Stimulated activated CD4-positive, alpha-beta T cell treated with anti-CD3 and anti-CD28 coated beads, Interleukin-15, amount 100 ng/mL, for 24 hours (primary cell): ENCODE results near the gene RASD2.

Source experiments
- DNase-seq: peaks from one replicate; pipeline ENCODE4 v3.0.0-alpha.2; 2020

Gene RASD2

DNA sequence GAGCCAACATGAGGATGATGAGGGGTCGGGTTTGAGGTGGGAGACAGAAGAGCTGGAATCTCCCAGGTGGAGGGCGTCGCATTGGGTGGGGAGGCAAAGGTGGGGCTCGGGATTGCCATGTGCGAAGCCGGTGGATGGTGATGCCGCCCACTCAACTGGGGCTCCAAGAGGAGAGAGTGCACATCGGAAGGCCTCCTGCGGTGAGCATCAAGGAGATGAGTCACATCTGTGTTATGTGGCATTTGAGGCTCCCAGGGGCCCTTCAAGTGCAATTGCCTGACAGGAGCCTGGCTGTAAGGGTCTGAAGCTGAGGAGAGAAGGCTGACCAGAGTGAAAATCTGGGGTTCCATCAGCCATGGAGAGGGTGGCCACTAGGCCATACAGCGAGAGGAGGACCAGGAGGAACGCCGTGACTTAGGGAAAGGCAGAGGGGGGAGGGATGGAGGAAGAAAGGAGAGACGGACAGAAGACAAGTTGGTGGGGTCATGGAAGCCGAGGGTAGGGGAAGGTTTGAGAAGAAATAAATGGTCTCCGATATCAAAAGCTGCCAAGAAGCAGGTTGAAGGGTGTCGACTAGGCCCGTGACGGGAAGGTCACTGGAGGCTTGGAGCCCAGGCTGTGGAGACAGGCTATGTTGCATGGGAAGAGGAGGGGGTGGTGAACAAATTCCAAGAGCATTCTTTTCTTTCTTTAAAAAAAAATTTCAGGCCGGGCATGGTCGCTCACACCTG lies 21.3 kb downstream of the RASD2 start:
- DNase-seq, result no peak

DNA sequence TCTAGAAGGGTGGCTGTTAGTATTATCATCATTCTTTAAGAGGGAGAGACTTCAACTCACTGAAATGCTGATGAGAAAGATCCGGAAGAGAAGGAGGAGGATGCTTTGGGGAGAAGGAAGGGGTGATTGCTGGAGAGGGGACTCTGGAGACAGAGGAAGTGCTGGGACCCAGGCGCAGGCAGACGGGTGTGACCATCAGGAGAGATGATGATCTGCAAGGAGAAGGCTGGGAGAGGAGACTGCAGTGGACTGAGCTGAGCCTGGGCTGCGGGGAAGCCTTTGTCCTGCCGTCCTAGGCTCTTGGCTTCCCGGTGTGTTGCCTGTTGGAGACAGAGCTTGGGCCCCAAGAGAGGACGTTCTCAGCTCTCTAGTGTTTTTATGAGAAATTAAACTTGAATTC lies 22.6 kb downstream of the RASD2 start:
- DNase-seq, result no peak

DNA sequence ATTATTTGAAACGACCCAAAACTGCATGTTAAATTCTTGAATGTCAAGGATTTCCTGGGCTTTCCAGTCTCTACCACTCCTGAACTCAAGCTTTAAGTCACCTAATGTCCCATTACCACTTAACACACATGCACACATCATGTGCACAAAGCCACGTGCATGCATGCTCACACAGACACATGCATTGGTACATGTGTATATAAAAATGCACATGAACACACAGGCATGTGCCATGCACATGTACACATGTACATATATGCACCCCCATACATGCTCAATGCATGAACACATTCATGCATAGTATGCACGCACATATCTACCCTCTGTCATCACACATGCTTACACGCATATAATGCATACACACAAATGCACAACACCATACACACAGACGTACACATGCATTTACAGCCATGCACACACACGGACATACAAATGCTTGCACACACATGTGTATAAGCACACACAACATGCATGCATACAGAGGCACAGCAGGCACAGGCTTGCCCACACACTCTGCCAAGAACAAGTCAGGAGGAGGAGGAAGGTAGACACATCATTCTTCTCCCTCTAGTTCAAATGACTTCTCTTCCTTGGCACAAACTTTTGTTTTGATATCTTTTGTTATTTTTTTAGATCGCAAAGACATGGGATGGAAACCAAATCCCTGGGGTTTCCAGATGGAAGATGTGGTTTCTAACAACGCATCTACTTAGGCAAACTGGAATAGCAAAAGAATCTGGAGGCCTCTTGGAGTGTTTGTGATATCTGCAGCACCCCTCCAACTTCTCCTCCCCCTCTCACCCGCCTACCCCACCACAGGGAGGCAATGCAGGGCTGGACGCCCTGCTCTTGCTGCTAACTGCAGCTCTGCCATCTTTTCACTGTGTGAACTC lies 24.6 kb downstream of the RASD2 start:
- DNase-seq, result no peak

DNA sequence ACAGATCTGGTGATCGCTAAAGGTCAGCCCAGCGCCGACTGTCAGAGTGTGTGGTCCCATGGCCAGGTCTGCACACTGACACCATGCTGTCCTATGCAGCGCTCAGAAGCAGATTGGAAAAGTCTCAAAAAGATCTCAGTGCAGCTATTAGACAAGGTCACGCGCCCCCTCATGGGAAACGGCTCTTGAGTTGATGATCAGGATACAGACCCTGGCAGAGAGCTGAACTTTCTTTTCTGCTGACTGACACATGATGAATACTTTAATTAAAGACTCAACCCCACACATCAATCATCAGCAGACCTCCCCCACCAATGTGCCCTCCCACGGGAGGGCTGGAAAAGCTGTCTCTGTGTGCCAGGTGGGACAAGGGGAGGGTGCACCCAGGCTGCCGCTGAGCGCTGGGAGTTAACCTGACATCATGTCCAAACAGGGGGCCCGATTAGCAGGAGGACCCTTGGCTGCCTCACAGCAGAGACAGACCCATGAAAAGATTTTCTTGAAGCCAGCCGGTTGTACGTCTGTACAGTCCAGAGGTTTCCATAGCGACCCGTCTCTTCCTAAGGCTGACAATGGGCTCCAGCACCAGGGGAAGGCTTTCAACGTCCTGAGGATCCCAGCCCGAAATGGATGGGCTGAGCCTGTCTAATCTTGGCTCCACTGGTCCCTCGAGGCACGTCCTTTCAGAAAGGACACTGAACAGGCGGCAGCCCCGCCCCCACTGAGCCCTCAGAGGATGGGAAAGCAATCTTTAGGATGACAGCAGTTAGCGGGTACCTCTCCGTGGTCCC lies 26.9 kb downstream of the RASD2 start:
- DNase-seq, result no peak

DNA sequence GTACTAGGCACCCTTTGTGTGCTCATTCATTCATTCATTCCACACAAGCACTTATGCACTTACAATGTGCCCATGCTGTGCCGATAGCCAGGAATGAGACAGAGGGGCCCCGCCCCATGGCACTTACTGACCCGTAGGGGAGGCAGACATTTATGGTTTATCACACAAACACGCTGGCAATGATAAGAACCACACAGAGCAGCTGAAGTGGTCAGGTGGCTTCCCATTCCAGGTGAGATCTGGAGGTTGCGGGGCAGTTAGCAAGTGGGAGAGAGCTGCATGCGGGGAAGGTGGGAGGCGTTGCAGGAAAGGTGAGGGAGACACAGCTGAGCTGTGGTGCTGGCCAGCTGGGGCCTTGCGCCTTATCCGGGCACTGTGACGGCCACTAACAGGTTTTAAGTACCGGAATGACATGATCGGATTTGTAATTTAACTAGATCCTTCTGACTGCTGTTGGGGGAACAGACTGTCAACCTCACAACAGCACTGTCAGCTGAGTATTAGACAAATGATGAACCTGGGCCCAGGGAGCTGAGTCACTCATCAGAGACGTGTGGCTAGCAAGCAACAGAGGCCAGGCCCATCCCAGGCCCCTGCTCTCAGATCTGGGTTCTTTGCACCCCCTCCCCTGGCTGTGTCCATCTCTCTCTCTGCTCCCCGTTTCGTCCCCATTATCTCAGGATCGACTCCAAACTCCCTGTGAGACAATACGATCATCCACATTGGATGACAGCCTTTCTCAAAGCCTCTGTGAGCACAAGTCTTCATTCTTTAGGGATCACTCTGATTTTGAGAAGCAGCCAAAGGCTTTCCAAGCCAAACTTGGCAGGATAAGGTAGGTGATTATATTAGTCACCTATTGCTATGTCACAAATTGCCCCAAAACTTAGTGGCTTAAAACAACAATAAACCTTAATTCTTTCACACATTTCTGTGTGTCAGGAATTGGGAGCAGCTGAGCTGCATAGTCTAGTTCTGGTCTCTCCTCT lies 28.4 kb downstream of the RASD2 start:
- DNase-seq, result no peak

DNA sequence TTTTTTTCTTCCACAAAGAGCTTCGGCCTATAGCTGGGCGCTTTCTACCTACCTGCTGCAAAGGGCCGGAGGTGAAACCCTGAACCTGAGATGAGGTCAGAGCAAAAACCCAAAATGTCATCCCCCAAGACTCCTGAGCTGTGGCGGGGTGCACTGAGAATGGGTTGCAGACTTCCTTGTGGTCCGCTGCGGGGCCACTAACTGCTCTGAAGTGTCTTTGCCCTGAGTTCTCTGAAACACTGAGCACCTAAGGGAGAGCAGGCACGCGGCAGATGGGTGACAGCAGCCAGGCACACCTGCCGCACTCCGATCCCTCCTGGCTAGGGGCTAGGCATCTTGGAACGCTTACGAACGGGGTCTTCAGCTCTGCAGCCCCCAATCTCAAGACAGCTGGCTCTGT lies 29.3 kb downstream of the RASD2 start:
- DNase-seq, result no peak

DNA sequence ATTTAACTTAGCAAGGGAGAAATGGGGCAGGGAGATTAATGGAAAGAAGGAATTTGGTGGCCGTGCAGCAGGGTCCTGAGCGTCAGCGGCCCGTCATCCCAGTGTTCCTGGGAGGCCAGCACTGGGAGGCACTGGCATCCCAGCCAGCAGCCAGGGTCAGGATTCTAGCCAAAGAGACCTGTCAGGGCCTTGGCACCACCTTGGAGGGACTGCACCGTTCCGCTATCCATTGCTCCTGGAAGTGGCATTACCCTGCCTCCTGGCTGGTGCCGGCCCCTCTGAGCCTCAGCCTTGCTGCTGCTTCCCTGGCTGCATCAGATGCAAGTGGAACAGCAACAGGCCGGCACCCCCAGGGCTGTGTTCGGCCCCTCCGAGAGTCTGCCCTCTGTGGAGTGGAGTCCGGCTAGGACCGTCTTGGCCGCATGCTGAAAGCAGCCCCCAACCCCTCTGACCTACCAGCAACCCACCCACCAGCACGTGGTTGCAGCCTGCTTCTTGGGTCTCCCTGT lies 30.1 kb downstream of the RASD2 start:
- no peak for DNase-seq

DNA sequence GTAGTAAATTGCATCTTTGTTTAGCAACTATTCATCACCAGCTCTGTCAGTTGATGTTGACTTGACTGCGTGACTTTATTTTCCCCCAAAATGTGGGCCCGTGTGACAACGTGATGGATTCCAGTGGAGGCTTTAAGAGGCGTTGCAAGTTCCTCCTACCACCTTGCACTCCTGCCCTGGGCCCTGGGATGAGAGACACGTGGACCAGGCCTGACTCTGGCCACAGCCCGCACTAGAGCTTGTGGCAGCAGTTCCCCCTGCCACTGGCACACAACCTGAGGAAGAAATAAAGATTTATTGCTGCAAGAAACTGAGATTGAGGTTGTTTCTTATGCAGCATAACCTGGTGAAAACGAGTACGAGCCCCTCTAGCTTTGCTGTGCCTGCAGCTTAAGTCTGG lies 31.9 kb downstream of the RASD2 start:
- DNase-seq, result no peak

DNA sequence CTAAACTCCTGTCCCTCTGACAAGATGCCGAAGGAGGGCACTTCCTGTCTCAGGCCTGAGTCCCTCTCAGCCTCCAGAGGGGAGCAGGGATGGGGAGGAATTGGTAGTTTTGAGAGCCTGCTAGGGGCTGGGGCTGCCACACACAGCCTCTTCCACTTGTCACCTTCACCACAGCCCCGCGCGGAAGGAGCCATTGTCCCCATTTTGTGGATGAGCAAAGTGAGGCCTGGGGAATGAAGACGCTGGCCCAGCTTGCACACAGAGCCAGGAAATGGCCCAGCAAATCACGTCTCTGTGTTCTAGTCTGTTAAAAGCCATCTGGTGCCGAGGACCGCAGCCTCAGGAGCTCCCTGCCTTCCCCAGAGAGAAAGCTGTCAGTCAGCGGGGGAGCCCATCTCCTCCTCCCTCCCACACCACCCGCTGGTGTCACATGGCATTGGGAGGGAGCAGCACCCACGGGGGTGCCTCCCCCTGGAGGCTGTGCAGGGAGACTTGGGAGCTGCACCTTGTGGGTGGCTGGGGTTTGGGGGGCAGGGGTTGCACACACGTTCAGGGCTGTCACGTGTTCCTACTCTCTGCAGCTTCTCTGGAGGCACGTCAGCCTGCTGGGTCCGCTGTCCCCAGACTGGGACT lies 34.6 kb downstream of the RASD2 start:
- peak; percentile 13 for DNase-seq

DNA sequence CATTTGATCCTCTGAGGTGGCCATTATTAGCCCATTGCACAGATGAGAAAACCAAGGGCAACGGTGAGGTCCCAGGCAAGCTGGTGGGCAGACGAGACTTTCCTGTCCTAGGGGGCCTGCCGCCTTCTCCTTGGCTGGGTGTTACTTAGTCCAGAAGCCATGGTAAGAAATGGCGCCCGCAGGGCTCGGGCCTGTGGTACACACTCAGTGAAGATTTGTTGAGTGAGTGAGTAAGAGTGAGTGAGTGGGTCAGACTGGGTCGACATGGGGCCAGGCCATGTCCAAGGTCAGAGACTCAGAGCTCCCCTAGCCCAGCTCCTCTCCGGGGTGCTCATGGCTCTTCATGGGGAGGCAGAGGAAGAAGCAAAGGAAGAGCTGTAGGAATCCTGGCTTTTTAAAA lies 36.0 kb downstream of the RASD2 start:
- no peak for DNase-seq

DNA sequence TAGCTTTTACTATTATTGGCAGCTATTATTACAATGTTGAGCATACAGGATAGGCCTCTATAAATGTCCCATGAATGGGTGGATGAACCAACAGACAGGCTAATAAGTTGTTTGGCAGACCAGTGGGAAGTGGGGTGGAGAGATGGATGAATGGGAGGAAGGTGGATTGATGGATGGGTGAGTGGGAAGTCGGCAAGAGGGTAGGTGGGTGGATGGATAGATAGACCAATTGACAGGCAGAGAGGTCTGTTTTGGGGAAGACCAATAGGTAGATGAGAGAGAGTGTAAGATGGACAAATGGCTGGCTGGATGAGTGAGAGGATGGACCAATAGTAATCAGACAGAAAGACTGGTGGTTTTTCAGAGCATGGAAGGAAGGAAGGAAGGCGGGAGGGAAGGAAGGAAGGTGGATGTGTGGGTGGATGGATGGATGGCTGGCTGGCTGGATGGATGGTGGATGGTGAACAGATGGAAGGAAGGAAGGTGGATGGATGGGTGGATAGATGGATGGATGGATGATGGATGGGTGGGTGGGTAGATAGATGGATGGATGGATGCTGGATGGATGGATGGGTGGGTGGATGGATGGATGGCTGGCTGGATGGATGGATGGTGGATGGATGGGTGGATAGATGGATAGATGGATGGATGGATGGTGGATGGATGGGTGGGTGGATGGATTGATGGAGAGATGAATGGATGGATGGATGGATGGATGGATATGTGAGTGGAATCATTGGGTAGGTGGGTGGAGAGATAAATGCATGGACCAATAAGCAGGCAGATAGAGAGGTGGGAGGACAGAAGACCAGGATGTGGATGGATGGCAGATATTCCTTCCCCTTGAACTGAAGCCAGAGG lies 37.4 kb downstream of the RASD2 start:
- no peak for DNase-seq

DNA sequence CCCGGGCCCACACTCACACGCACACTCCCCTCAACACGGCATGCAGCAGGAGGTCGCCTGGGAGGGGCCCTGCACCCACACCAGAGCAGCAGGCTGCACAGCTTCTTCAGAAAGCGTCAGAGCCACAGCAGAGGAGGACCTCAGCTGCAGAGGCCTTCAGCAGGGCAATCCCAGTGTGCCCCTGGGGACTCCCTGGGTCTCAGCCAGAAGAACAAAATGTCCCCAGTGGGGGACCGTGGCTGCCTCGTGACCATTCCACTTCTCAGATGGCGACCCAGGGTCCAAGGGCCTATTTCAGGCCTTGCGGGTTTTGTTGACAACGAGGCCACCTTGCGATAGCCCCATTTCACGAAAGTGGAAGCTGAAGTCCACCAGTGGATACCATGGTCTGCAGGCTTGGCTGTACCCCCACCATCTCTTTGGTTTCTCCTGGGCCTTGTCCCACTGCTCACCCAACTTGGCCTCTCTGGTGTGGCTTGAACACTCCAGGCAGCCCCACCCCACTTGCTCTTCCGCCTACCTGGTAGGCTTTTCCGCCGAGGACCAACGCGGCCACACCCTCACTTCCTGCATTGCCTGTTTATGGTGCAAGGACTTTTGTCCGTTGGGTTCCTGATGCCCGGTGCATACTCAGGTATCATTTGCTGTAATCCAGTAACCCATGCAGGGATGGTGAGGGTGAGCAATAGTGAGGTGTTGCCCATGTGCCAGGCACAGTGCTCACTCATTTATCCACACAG lies 38.4 kb downstream of the RASD2 start:
- no peak for DNase-seq

DNA sequence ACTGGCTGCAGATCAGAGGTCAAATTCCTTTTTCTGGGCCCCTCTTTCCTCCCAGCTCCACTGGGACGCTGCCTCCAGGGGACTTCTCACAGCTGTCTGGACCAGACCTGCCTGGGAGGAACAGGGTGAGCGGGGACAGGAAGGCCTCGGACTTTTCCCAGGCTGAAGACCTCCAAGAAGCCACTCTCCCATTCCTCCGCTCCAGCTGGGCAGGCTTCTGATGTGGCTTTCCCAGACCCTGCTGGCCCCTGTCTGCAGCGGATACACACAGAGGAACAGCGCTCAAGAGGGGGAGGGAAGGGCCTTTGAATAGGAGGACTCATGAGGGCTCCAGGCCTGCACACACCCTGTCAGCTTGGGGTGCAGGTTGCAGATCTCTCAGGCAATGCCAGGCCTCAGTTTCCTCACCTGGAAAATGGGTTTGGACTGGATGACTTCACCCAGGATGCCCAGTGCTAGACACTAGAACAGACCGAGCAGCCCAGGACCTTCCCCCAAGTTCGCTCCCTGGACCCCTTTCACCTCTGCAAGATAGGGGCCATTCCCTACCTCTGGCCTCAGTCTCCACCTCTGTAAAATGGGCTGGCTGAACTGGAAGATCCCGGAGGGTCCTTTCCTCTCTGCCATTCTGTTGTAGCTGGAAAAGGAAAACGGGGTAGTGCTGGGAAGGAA lies 39.9 kb downstream of the RASD2 start:
- no peak for DNase-seq

DNA sequence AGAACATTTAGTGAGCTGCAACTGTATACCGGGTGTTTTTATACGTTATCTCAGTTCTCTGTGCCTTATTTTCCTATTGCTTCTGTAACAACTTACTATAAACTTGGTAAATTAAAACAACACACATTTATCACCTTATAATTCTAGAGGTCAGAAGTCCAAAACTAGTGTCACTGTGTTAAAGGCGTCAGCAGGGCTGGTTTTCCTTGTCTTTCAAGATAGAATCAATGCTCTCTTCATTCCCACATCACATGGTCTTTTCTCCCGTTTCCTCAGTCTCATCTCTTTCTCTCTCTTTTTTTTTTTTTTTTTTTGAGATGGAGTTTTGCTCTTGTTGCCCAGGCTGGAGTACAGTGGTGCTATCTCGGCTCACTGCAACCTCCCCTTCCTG lies 40.4 kb downstream of the RASD2 start:
- no peak for DNase-seq

DNA sequence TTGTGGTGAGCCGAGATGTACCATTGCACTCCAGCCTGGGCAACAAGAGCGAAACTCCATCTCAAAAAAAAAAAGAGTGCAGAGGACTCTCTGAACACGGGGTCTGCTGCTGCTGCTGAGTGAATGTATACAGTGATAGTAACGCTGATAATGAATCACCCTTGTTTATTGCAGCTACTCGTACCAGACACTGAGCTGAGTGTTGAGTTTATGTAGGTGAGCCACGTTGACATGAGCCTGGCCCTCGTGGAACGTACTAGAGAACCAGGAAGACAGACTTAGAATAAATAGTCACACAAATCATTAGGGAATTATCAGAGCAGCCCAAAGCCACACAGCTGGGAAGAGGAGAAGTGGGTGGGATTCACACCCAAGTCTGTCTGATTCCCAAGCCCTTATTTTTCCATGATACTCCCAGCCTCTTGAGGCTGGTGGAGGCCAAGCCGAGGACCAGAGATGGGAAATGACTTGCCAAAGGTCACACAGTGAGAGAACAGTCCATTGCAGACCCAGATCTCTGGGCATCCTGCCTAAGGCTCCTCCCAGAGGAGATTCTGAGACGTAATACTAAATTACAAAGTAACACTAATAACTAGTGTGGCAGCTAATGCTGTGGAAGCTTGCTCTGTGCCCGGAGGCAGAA lies 41.7 kb downstream of the RASD2 start:
- no peak for DNase-seq

DNA sequence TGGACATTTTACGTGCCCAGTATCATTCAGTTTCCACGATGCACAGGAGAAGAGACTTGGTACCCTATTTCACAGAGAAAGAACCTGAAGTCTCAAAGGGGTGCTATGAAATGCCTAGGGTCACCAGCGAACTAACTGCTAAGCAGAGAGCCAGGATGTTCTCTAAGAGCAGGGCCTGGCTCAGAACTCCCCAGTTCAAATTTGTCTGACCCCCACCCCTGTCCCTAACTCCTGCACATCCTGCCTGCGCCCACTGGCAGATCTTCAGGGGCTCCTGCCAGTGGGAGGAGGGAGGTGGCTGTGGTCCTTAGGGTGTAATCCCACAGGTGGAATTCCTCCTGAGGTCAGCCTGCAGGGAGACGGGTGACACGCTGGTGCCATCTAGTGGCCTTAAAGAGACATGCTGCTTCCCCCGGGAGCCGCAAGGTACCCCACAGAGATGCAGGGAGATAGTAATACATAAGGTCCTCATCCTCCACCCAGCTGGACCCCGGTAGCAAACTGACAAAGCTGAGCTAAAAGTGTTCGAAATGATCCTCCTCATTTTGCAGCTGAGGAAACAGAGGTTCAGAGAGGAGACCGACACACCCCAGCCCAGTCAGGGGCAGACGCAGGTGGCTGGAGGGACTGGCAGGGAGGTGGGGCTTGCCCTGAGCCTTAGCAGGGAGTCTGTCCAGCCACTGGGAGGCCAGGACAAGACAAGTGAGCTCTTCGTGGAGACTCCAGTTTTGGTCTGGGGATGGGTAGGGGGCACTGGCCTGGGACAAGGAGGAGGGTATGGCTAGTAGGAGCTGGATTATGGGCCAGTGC lies 42.4 kb downstream of the RASD2 start:
- peak; percentile 60 for DNase-seq

DNA sequence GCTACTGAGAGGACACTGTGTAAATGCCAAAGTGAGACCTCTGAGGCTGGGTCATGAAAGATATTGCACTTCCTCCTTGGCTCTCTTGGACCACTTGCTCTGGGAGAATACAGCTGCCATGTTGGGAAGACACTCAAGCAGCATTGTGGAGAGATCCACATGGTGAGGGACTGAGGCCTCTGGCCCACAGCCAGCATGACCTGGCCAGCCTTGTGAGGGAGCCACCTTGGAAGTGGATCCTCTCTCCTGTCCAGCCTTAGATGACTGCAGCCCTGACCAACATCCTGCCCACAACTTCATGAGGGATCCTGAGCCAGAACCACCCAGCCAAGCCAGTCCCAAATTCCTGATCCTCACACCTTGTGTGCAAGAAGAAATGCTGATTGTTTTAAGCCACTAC lies 46.1 kb downstream of the RASD2 start:
- DNase-seq, result no peak

DNA sequence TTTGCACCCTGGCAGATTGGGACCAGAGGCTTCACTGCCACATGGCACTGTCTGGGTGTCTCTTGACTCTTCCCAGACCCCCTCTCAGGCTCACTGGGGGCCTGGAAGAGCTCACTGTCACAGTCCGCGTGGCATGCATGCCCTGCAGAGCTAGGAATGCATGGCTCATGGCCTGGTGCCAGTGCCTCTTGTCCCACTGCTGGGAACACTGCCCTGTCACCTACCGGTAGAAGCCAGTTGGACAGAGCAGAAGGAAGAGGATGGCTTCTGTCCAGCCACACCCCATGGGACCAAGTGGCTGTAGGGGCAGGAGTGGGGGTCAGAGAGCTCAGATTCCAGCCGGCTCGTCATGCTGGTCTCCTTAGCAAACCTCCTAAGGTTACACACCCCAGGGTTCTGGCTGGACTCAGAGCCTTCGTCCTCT lies 46.8 kb downstream of the RASD2 start:
- DNase-seq, result no peak
